IPS-15b (cell line): Measurements from ENCODE around the gene RBM17.
"Not testable (repeated sequence)": the region's sequence is repeated elsewhere in the genome, so short reads cannot be mapped to it uniquely, and the experiment has no call there.

Experiments used
- H3K27me3 ChIP-seq: one replicate; pipeline ENCODE4 v1.6.1; 2013; ENCODE audit warnings: low read length; ENCODE audit not compliant: control insufficient read depth, insufficient read depth
- H3K36me3 ChIP-seq: one replicate; pipeline ENCODE4 v1.6.1; 2013; ENCODE audit warnings: low read length; ENCODE audit not compliant: control insufficient read depth, insufficient read depth
- H3K4me1 ChIP-seq: one replicate; pipeline ENCODE4 v1.6.1; 2013; ENCODE audit warnings: mild to moderate bottlenecking, low read length; ENCODE audit not compliant: control insufficient read depth, insufficient read depth
- H3K4me3 ChIP-seq: one replicate; pipeline ENCODE4 v1.5.1; 2013; ENCODE audit warnings: low read depth, low read length
- H3K9ac ChIP-seq: one replicate; pipeline ENCODE4 v1.6.1; 2013; ENCODE audit warnings: low read depth, mild to moderate bottlenecking, low read length
- H3K9me3 ChIP-seq: one replicate; pipeline ENCODE4 v1.6.1; 2013; ENCODE audit warnings: mild to moderate bottlenecking, low read length; ENCODE audit not compliant: control insufficient read depth, insufficient read depth

Gene RBM17

DNA sequence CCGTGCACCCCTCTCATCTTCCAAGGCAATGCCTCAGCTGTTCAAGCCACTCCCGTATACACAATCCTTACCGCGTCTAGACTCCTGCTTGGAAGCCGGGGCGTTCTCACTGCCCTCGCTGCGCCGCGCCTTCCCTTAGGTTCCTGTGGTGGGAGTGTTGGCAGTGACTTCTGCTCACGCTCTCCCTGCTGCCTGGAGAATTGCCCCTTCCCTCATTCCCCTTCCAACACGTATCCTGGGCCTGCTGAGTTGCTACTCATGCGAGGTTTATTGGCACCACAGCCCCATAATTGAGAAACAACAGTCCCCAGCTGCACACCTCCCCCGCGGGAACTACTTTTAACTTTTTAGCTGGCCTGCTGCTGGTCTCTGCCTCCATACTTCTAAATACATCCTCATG is 31.9 kb downstream of the RBM17 start:
- Histone ChIP-seq H3K4me3 (no peak overlapping the region), H3K9me3 (no peaks in the 10 kb centered on the region), H3K4me1 (peaks cover 4% of the 10 kb centered on the region), H3K9ac (no peak overlapping the region), H3K27me3 (no peaks in the 10 kb centered on the region), H3K36me3 (no peaks in the 10 kb centered on the region)

DNA sequence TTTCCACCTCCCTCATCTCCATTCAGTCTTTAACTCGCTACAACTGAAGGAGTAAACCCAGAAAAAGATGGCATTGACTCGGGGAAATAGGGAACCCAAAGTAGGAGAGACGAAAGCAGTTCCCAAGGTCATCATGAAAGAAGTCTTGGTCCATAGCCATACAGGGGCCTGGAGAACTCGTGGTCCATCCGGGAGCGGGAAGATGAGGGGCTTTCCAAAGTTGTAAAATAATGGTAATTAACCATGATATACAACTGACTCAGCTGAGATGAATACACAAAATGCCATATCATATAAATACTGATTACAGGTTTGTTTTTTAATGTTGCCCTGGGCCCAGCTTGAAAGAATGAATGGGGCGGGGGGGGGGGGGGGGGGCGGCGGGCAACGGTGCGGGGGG is 32.3 kb downstream of the RBM17 start:
- Histone ChIP-seq H3K4me3 (no peak overlapping the region), H3K4me1 (peaks cover 4% of the 10 kb centered on the region), H3K36me3 (no peaks in the 10 kb centered on the region), H3K9ac (no peak overlapping the region), H3K9me3 (no peaks in the 10 kb centered on the region), H3K27me3 (no peaks in the 10 kb centered on the region)

DNA sequence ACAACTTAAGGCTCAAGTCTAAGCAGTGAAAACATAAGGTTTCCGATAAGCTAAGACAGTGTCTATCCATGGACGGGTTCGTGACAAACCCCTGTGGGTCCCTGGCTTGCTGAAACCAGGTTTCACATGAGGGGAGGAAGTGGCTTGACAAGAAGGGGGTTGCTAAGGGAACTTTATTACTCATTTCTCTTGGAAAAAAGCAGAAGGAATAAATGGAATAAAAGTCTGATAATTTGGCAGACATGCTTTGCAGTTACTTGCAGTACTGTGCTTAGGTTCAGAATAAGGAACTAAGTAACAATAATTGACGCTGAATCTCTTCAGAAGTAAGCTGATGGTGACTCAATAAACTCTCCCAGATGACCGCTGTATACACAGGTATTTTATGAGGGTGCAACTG is 34.7 kb downstream of the RBM17 start:
- H3K36me3 ChIP-seq, result no peaks in the 10 kb centered on the region
- H3K9me3 ChIP-seq, result no peaks in the 10 kb centered on the region
- no peak overlapping the region for H3K9ac ChIP-seq
- no peaks in the 10 kb centered on the region for H3K27me3 ChIP-seq
- peaks cover 4% of the 10 kb centered on the region for H3K4me1 ChIP-seq
- no peak overlapping the region for H3K4me3 ChIP-seq

DNA sequence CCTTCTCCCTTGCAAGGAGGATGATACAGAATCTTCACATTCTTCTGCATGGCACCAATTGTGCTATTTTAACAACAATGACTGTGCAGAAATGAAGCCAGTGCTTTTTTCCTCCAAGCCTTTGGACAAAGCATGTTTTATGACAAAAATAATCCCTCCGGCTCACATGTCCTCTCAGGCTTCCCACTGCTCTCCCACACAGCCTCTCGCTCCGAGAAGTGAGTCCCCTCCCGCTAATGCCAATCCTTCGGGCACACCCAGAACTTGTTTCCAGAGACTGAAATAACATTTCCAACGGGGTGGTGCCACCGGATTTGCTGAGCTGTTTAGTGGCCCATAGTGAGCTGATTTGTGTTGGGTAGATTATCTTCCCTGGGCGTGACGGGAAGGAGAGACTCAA is 35.8 kb downstream of the RBM17 start:
- Histone ChIP-seq H3K27me3 (no peaks in the 10 kb centered on the region), H3K4me3 (no peak overlapping the region), H3K9ac (no peak overlapping the region), H3K4me1 (peaks cover 7% of the 10 kb centered on the region), H3K9me3 (no peaks in the 10 kb centered on the region), H3K36me3 (no peaks in the 10 kb centered on the region)

DNA sequence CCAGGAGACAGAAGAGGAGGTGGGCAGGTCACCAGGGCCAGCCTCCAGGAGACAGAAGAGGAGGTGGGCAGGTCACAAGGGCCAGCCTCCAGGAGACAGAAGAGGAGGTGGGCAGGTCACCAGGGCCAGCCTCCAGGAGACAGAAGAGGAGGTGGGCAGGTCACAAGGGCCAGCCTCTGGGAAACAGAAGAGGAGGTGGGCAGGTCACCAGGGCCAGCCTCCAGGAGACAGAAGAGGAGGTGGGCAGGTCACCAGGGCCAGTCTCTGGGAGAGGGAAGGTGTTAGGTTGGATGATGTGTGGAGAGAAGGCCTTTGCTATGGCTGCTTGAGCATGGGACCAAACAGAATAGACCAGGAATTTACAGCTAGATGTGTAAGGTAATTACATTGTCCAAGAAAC is 38.6 kb downstream of the RBM17 start:
- H3K4me3 ChIP-seq, H3K9ac ChIP-seq, H3K27me3 ChIP-seq, H3K4me1 ChIP-seq, H3K9me3 ChIP-seq, H3K36me3 ChIP-seq: not testable (repeated sequence)

- no peaks in the 10 kb centered on the region for H3K36me3 ChIP-seq
- no peaks in the 10 kb centered on the region for H3K9me3 ChIP-seq
- no peaks in the 10 kb centered on the region for H3K27me3 ChIP-seq
- peaks cover 3% of the 10 kb centered on the region for H3K4me1 ChIP-seq
- H3K4me3 ChIP-seq, result no peak overlapping the region
- H3K9ac ChIP-seq, result no peak overlapping the region
Measured at GRCh38 chr10:6128087-6128486, 39.3 kb downstream of the RBM17 start.

DNA sequence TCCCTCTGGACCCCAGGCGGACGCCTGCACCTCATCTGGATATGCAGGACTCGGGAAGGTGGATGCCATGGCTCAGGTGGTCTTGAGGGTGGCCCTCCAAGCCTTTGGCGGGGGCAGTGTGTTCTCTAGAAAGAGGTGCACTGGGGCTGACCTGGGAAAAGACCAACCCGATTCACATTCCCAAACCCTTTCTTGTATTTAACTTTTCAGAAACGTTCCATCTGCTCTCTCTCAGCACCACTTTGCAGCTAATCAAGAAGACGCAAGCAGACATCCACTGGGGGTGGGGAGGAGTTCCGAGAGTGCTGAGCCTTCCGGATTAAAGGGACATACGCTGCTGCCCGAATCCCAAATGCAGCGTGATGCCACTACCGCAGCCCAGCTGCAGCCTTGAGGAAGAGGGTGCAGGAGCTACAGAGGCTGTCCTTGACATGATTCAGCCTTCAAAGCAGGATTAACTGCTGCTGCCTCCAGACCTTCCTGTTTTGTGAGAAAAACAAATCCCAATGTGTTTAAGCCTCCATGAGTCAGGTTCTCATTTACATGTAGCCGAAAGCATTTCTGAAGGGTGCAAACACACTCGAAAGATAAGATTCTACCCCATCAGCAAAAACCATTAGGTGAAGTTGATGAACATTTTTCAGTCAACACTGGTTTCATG is 39.9 kb downstream of the RBM17 start:
- Histone ChIP-seq H3K9ac (no peak overlapping the region), H3K4me3 (no peak overlapping the region), H3K4me1 (peaks cover 5% of the 10 kb centered on the region), H3K9me3 (no peaks in the 10 kb centered on the region), H3K36me3 (no peaks in the 10 kb centered on the region), H3K27me3 (no peaks in the 10 kb centered on the region)

GRCh38 chr10:6130848-6131470 is 42.1 kb downstream of the RBM17 start:
- Histone ChIP-seq H3K4me3 (no peak overlapping the region), H3K27me3 (no peaks in the 10 kb centered on the region), H3K4me1 (peaks cover 5% of the 10 kb centered on the region), H3K36me3 (no peaks in the 10 kb centered on the region), H3K9ac (no peak overlapping the region), H3K9me3 (no peaks in the 10 kb centered on the region)

- no peak overlapping the region for H3K4me3 ChIP-seq
- H3K9me3 ChIP-seq, result no peaks in the 10 kb centered on the region
- H3K9ac ChIP-seq, result no peak overlapping the region
- peaks cover 5% of the 10 kb centered on the region for H3K4me1 ChIP-seq
- H3K27me3 ChIP-seq, result no peaks in the 10 kb centered on the region
- no peaks in the 10 kb centered on the region for H3K36me3 ChIP-seq
Measured at GRCh38 chr10:6133331-6134098, 44.7 kb downstream of the RBM17 start.

DNA sequence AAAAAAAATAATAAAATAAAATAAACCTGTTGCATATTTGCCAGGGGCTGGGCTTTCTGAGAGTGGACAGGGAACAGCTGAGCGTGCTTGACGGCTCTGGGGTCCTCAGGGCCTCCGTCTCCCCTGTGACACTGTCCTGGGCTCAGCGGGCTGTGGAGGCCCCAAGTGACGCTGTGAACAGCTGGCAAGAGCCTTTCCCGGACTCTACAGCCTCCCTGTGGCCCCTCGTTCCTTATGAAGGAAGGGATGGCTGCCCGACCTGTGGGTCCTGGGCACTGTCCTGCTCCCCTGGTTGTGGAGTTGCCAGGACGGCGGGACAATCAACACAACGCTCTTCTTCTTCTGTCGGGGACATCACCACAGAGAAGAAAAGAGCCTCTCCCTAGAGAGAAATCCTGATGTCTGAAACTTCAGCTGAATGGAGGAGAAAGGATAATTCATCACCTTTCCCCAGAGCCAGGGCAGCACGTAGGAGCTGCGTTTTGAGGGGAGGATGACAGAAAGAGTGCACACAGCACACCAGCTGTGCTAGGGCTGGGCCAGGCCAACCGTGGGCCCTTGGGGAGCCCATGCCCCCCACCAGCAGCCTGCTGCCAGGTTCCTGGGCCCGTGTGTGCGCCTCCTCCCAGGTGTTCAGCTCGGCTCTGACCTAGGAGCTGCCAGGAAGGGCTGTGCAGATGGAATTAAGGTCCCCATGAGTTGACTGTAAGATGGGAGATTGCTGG is 45.4 kb downstream of the RBM17 start:
- no peaks in the 10 kb centered on the region for H3K9me3 ChIP-seq
- H3K27me3 ChIP-seq, result no peaks in the 10 kb centered on the region
- peaks cover 2% of the 10 kb centered on the region for H3K4me1 ChIP-seq
- no peak overlapping the region for H3K9ac ChIP-seq
- no peaks in the 10 kb centered on the region for H3K36me3 ChIP-seq
- H3K4me3 ChIP-seq, result no peak overlapping the region

- Histone ChIP-seq H3K27me3 (no peaks in the 10 kb centered on the region), H3K4me3 (no peak overlapping the region), H3K4me1 (peaks cover 2% of the 10 kb centered on the region), H3K36me3 (no peaks in the 10 kb centered on the region), H3K9ac (no peak overlapping the region), H3K9me3 (no peaks in the 10 kb centered on the region)
Measured at GRCh38 chr10:6135039-6135438, 46.2 kb downstream of the RBM17 start.
